DOHH2 (cell line): ENCODE data around the gene NAV2.

Source experiments
- CTCF ChIP-seq: fragments of 200-600 bp; sonication (generic); IDR thresholded peaks from one replicate; pipeline ENCODE4 v1.5.1; 2014; ENCODE audit warnings: antibody characterized with exemption, mild to moderate bottlenecking, low read depth, low read length; ENCODE audit not compliant: poor library complexity, severe bottlenecking
- EZH2phosphoT487 ChIP-seq: fragments of 200-600 bp; sonication (generic); IDR thresholded peaks from 2 replicates; pipeline ENCODE4 v1.6.1; 2017; ENCODE audit warnings: borderline replicate concordance, mild to moderate bottlenecking, antibody characterized with exemption, low read length, moderate library complexity, mixed read lengths

DNA sequence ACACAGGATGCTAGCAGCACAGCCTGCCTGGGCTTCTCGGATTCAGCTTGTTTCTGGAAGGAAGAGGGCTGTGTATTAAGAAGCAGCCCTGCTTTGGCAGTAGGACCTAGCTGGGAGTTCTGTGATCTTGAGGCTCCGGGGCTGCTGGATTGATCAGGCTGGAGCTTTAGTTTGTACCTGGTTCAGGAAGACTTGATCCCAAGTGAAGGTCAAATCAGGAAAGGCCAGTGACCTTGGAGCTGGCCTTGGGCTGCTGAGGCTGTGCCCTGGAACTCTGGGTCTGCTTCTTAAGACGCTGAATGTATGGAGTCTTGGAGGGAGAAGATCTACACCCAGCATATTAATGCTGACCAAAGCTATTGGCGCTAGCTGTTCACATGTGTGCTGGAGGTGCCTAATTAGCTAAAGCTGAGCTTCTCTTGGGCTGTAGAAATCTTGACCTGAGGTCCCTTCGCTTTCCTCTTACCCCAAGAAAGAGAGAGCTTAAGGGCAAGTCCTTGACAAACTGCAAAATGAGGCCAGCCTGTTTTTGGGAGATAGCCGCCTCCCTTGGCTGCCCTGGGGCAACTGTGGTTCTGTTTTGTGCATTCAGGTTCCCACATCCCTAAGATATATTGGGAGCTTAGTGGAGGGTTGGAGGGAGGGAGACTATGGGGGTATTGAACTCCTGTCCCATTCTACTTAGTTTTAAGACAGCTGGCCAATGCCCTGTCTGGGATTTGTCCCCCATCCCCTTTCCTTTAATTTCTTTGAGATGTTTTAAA, 311.7 kb downstream of the NAV2 start:
- TF ChIP-seq CTCF (no peak), EZH2phosphoT487 (no peak)
